Effector memory CD4-positive, alpha-beta T cell (primary cell): ENCODE data around the gene SLC1A2.

Experiments used
- DNase-seq, 3 donors: peaks; one replicate each; pipeline ENCODE4 v3.0.0-alpha.2; 2020
- H3K27ac ChIP-seq: 2 replicates; pipeline ENCODE4 v1.7.0; 2013; ENCODE audit warnings: mild to moderate bottlenecking, low read length, moderate library complexity; ENCODE audit not compliant: insufficient read depth, poor library complexity, severe bottlenecking
- H3K27me3 ChIP-seq: replicated peaks from 2 replicates; pipeline ENCODE4 v1.7.0; 2013; ENCODE audit warnings: mild to moderate bottlenecking, low read length; ENCODE audit not compliant: insufficient read depth, control insufficient read depth, poor library complexity, severe bottlenecking
- H3K36me3 ChIP-seq: 2 replicates; pipeline ENCODE4 v1.7.0; 2013; ENCODE audit warnings: mild to moderate bottlenecking, low read length, moderate library complexity; ENCODE audit not compliant: control insufficient read depth, insufficient read depth
- H3K4me1 ChIP-seq: 2 replicates; pipeline ENCODE4 v1.7.0; 2013; ENCODE audit warnings: low read length, mild to moderate bottlenecking; ENCODE audit not compliant: control insufficient read depth, insufficient read depth, poor library complexity, severe bottlenecking
- H3K4me3 ChIP-seq: 2 replicates; pipeline ENCODE4 v1.7.0; 2013; ENCODE audit warnings: low read length, low read depth, mild to moderate bottlenecking; ENCODE audit not compliant: insufficient read depth, poor library complexity, severe bottlenecking
- H3K9me3 ChIP-seq: 2 replicates; pipeline ENCODE4 v1.7.0; 2013; ENCODE audit warnings: mild to moderate bottlenecking, low read length, moderate library complexity; ENCODE audit not compliant: control insufficient read depth

The SLC1A2 gene

GRCh38 chr11:35432464-35432863, 13.1 kb upstream of the SLC1A2 start:
- DNase-seq: no peak
- Histone ChIP-seq H3K9me3 (no peaks in the 10 kb centered on the region), H3K36me3 (no peaks in the 10 kb centered on the region), H3K4me3 (no peak overlapping the region), H3K27me3 (no peaks in the 10 kb centered on the region), H3K27ac (no peak overlapping the region), H3K4me1 (no peaks in the 10 kb centered on the region)

DNA sequence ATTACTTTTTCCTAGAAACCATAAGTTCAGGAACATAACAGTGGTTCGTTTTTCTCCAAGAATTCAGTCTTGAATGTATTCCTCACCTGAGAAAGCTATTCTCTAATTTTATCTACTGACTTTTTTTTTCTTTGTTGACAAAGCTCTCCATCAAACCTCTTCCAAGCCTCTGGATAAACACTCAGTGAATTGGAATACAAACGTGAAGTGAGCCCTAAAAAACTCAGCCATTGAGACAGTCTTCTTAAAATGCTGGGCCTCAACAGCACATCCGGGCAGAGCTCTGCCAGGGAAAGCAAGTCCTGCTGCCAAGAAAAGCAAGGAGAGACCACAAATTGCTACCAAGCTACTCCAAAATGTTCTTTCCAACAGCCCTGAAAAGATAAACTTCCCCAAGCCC, 7.7 kb upstream of the SLC1A2 start:
- no peak overlapping the region for H3K4me3 ChIP-seq
- H3K9me3 ChIP-seq: no peaks in the 10 kb centered on the region
- H3K4me1 ChIP-seq: no peaks in the 10 kb centered on the region
- H3K27me3 ChIP-seq: peaks cover 3% of the 10 kb centered on the region
- H3K36me3 ChIP-seq: no peaks in the 10 kb centered on the region
- DNase-seq: no peak
- no peak overlapping the region for H3K27ac ChIP-seq

- no peaks in the 10 kb centered on the region for H3K9me3 ChIP-seq
- no peaks in the 10 kb centered on the region for H3K36me3 ChIP-seq
- H3K27me3 ChIP-seq: peaks cover 4% of the 10 kb centered on the region
- H3K4me1 ChIP-seq: no peaks in the 10 kb centered on the region
- no peak overlapping the region for H3K4me3 ChIP-seq
- H3K27ac ChIP-seq: no peak overlapping the region
- DNase-seq: no peak
These were observed 7.0 kb upstream of the SLC1A2 start for GRCh38 chr11:35426351-35426750.

DNA sequence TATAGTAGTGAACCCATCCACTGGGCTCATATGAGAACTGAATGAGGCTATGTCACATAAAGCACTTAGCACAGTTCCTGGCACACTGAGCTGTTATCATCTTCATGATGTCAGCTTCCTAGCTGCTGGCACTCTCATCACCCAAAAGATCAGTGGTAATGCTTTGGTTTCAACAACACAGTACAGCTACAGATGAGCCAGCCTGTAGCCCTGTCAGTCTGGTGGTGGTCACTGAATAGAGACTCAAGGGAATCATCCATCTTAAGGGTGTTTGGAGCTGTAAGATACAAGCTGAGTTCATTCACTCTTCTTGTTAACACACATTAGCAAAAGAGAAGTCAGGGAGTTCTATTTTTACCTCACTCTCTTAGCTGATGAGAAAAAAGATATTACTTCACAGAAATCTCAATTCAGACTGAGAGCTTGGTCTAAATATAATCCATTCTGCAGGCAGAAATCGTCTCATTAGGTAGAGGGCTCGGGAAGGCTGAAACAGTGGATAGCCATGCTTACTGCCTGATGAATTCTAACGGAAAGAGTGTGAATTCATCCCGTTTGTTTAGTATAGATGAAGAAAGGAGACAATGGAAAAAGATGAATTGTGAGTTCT, 6.3 kb upstream of the SLC1A2 start:
- Histone ChIP-seq H3K4me1 (no peaks in the 10 kb centered on the region), H3K4me3 (no peak overlapping the region), H3K27ac (no peak overlapping the region), H3K9me3 (no peaks in the 10 kb centered on the region), H3K36me3 (no peaks in the 10 kb centered on the region), H3K27me3 (peaks cover 10% of the 10 kb centered on the region)
- DNase-seq: no peak

GRCh38 chr11:35424157-35424940, 5.0 kb upstream of the SLC1A2 start:
- H3K4me1 ChIP-seq: peaks cover 12% of the 10 kb centered on the region
- no peak overlapping the region for H3K4me3 ChIP-seq
- no peaks in the 10 kb centered on the region for H3K9me3 ChIP-seq
- no peaks in the 10 kb centered on the region for H3K36me3 ChIP-seq
- no peak for DNase-seq
- H3K27ac ChIP-seq: no peak overlapping the region
- peaks cover 15% of the 10 kb centered on the region for H3K27me3 ChIP-seq

- Histone ChIP-seq H3K27me3 (peaks cover 32% of the 10 kb centered on the region), H3K27ac (no peak overlapping the region), H3K4me3 (peak overlapping the region; percentile 22), H3K36me3 (no peaks in the 10 kb centered on the region), H3K9me3 (no peaks in the 10 kb centered on the region), H3K4me1 (peaks cover 18% of the 10 kb centered on the region)
- no peak for DNase-seq
These were observed 1.0 kb upstream of the SLC1A2 start for GRCh38 chr11:35420371-35420770.

DNA sequence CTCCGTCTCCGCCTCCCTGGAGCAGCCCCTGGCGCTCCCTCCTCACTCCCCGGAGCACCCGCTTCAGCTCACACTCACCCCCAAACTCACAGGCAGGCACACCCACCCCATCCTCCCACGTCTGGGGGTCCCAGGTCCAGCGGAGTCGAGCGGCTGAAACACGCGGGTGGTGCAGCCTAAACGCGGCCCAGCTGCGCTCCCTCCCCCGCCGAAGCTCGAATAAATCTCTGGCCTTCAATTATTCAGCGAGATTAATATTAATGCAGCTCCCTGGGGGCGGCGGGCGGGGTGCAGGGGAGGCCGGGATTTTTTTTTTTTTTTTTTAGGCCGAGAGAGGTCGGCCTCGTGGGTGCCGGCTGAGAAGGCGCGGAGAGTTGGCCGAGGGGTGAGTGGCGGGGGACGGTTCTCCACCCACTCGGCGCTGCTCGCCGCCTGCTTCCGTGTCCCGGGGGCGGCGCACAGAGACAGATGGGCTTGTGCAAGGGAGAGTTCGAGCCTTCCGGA, 524 bp upstream of the SLC1A2 start:
- no peaks in the 10 kb centered on the region for H3K36me3 ChIP-seq
- H3K27ac ChIP-seq: no peak overlapping the region
- no peaks in the 10 kb centered on the region for H3K9me3 ChIP-seq
- H3K27me3 ChIP-seq: peaks cover 32% of the 10 kb centered on the region
- peak overlapping the region; percentile 22 for H3K4me3 ChIP-seq
- DNase-seq: no peak
- peaks cover 18% of the 10 kb centered on the region for H3K4me1 ChIP-seq

DNA sequence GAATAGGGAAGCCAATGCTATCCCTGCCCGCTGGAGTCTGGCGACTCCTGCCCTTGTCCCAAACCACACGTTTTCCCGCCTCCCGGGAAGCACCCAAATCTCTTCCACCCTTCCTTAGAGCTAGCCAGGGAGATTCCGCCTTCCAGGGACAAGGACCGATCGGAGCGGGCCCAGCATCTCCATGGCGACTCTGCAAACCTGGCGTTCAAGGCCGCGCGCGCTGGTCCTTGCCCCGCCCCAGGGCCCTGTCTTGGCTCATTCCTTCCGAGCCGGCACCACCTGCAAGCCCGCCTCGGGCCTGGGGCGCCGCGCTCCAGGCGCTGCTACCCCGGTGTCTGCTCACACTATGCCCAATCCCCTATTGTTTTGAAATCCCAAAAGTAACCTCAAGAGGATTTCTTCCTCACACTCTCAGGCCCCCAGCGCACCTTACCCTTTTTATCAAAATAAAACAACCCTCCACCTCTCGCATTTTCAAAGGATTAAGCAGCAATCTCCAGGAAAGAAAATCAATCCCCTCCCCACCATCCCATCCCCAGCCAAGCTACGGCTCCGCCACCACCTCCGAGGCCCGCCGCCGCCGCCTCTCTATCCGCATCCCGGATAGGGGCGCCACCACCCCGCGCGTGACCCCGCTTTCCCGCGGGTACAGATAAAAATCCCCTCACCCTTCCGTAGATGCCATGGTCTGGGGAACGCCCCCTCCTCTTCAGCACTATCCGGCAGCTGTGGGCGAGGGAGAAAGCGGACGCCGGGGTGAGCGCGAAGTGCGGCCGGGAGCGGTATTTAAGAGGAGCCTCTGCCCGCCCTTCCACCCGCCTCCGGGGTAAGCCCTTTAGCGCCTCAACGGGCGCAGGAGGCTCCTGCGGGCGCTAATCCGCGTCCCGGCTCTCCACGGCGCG, 825 bp downstream of the SLC1A2 start:
- Histone ChIP-seq H3K4me3 (peak overlapping the region; percentile 11), H3K9me3 (no peaks in the 10 kb centered on the region), H3K27me3 (peaks cover 29% of the 10 kb centered on the region), H3K36me3 (no peaks in the 10 kb centered on the region), H3K4me1 (peaks cover 18% of the 10 kb centered on the region), H3K27ac (no peak overlapping the region)
- DNase-seq: no peak

- Histone ChIP-seq H3K36me3 (no peaks in the 10 kb centered on the region), H3K4me3 (no peak overlapping the region), H3K27me3 (peaks cover 21% of the 10 kb centered on the region), H3K4me1 (peaks cover 17% of the 10 kb centered on the region), H3K9me3 (no peaks in the 10 kb centered on the region), H3K27ac (no peak overlapping the region)
- no peak for DNase-seq
These were observed 3.9 kb downstream of the SLC1A2 start for GRCh38 chr11:35415487-35415886.
